Stomach (tissue), 9 donors: Measurements from ENCODE around the gene LIMS2. TPM values are rescaled to one million over a fixed set of nuclear protein-coding genes. Genes with fewer than 3 reads are reported as not detected.

Experiments used
- DNase-seq, 2 donors: peaks; one replicate each; pipeline versions ENCODE4 v3.0.0 to v3.0.0-alpha.2; 2013 to 2019
- H3K27ac ChIP-seq, 5 donors: fragments of 200-600 bp in 4 of 5; sonication (generic) in 4 of 5; one replicate each; pipeline ENCODE4 v1.5.1; 2013 to 2019; ENCODE audit warnings: mild to moderate bottlenecking in 1 of 5, moderate library complexity in 1 of 5
- H3K27me3 ChIP-seq, 3 donors: fragments of 200-600 bp; sonication (generic); one replicate each; pipeline ENCODE4 v1.5.1; 2017 to 2019; ENCODE audit warnings: mixed run types in 1 of 3
- H3K36me3 ChIP-seq, 4 donors: fragments of 200-600 bp; sonication (generic); 1 replicate in 3 of 4; 2 replicates in 1 of 4; pipeline ENCODE4 v1.5.1; 2016 to 2019
- H3K4me1 ChIP-seq, 4 donors: fragments of 200-600 bp; sonication (generic); one replicate each; pipeline ENCODE4 v1.5.1; 2016 to 2019
- H3K4me3 ChIP-seq, 4 donors: fragments of 200-600 bp; sonication (generic) in 3 of 4; one replicate each; pipeline ENCODE4 v1.5.1; 2016 to 2019; ENCODE audit warnings: mild to moderate bottlenecking in 1 of 4
- H3K9me3 ChIP-seq, 4 donors: fragments of 200-600 bp; sonication (generic); one replicate each; pipeline ENCODE4 v1.5.1; 2016 to 2019
- CTCF ChIP-seq, 7 experiments: fragments of 450-650 bp in 4 of 7; fragments of 200-600 bp in 3 of 7; sonication (generic) in 3 of 7; IDR thresholded peaks; one replicate each; pipeline ENCODE4 v1.5.1; 2016 to 2019; ENCODE audit warnings: antibody characterized with exemption in 7 of 7, control low read depth in 2 of 7, mild to moderate bottlenecking in 1 of 7
- EP300 ChIP-seq: sonication (generic); formaldehyde crosslinking; IDR thresholded peaks from one replicate; pipeline ENCODE4 v1.6.1; 2017; ENCODE audit warnings: antibody characterized with exemption
- POLR2A ChIP-seq, 4 donors: fragments of 450-650 bp; IDR thresholded peaks; one replicate each; pipeline ENCODE4 v1.6.1; 2016; ENCODE audit warnings: antibody characterized with exemption in 4 of 4, control low read depth in 2 of 4, mild to moderate bottlenecking in 1 of 4, moderate library complexity in 1 of 4
- POLR2AphosphoS5 ChIP-seq, 3 donors: sonication (generic); formaldehyde crosslinking; IDR thresholded peaks; one replicate each; pipeline ENCODE4 v1.6.1; 2016; ENCODE audit warnings: antibody characterized with exemption in 3 of 3
- WGBS, 5 donors: extraction: QIAGEN DNeasy Blood & Tissue Kit in 3 of 5; methylation state at CpG; one replicate each; pipeline versions ENCODE4 v1.1.5 to v1.1.7; 2013 to 2018; 5-methylcytosine and 5-hydroxymethylcytosine counted together
- intact Hi-C: fragments of 100-400 bp; cut with DNase I; formaldehyde crosslinking; loops from one replicate; pipeline ENCODE4 v1.15.1; 2023; ENCODE audit warnings: low total_unique reads
- polyA plus RNA-seq, 3 donors: library from polyadenylated mRNA; stranded (reverse); fragments of 200-250 nt; gene quantifications; one replicate each; pipeline ENCODE4 v1.2.3, GENCODE V29; 2013
- total RNA-seq, 5 donors: library from RNA; depleted of rRNA; stranded (reverse); fragments of >200 nt; gene quantifications; one replicate each; pipeline versions ENCODE4 v1.1.0 to v1.2.3, GENCODE V29; 2014 to 2016
- donor health status: healthy with polysubstance abuse.
- donor health status: Bipolar disorder and iron deficiency.
- donor health status: healthy.

Gene LIMS2
- total and polyA plus RNA-seq, 8 donors = 30.3 to 94.1 (median 59.5) TPM

GRCh38 chr2:127721311-127721977 lies 46.1 kb upstream of the LIMS2 start:
- H3K4me1 ChIP-seq = no peaks in the 10 kb centered on the region
- WGBS, 5 donors = 92 to 96% (median 94%) methylated on average over 6 of the region's 6 CpGs
- intact Hi-C loops = no loop called here
- H3K36me3 ChIP-seq = peaks cover 34 to 81% (median 78%) of the 10 kb centered on the region in 4 donors
- H3K27ac ChIP-seq = no peak overlapping the region
- no peaks in the 10 kb centered on the region for H3K9me3 ChIP-seq
- H3K4me3 ChIP-seq = no peak overlapping the region
- DNase-seq = no peak
- TF ChIP-seq POLR2AphosphoS5 (IDR thresholded peaks at IDR 0.05) (no peak), EP300 (no peak), CTCF (IDR thresholded peaks at IDR 0.05) (no peak), POLR2A (IDR thresholded peaks at IDR 0.05) (no peak)
- H3K27me3 ChIP-seq = no peaks in the 10 kb centered on the region

GRCh38 chr2:127719301-127720218 lies 44.2 kb upstream of the LIMS2 start:
- WGBS, 5 donors = 95 to 98% (median 96%) methylated on average over 7 to 13 of the region's 13 CpGs
- Histone ChIP-seq H3K9me3 (no peaks in the 10 kb centered on the region), H3K27me3 (no peaks in the 10 kb centered on the region), H3K27ac (no peak overlapping the region), H3K4me3 (no peak overlapping the region), H3K36me3 (peaks cover 34 to 92% (median 87%) of the 10 kb centered on the region in 4 donors), H3K4me1 (no peaks in the 10 kb centered on the region)
- TF ChIP-seq CTCF (IDR thresholded peaks at IDR 0.05) (no peak), EP300 (no peak), POLR2A (IDR thresholded peaks at IDR 0.05) (no peak), POLR2AphosphoS5 (IDR thresholded peaks at IDR 0.05) (no peak)
- DNase-seq = no peak
- intact Hi-C loops = no loop called here

GRCh38 chr2:127718271-127718670 lies 42.9 kb upstream of the LIMS2 start:
- WGBS, 5 donors = 95 to 99% (median 99%) methylated on average over 4 of the region's 4 CpGs
- no peaks in the 10 kb centered on the region for H3K4me1 ChIP-seq
- intact Hi-C loops = no loop called here
- TF ChIP-seq POLR2A (IDR thresholded peaks at IDR 0.05) = no peak
- TF ChIP-seq CTCF (IDR thresholded peaks at IDR 0.05) = no peak
- TF ChIP-seq POLR2AphosphoS5 (IDR thresholded peaks at IDR 0.05) = no peak
- no peak for TF ChIP-seq EP300
- no peaks in the 10 kb centered on the region for H3K9me3 ChIP-seq
- peaks cover 34 to 91% (median 86%) of the 10 kb centered on the region in 4 donors for H3K36me3 ChIP-seq
- no peaks in the 10 kb centered on the region for H3K27me3 ChIP-seq
- H3K27ac ChIP-seq = no peak overlapping the region
- no peak for DNase-seq
- H3K4me3 ChIP-seq = no peak overlapping the region

GRCh38 chr2:127715778-127716449 lies 40.6 kb upstream of the LIMS2 start:
- DNase-seq = no peak
- 91 to 95% (median 93%) methylated on average over 14 of the region's 14 CpGs for WGBS, 5 donors
- no peak overlapping the region for H3K27ac ChIP-seq
- H3K36me3 ChIP-seq = peaks cover 24 to 77% (median 69%) of the 10 kb centered on the region in 4 donors
- TF ChIP-seq POLR2AphosphoS5 (IDR thresholded peaks at IDR 0.05) = no peak
- no peak for TF ChIP-seq CTCF (IDR thresholded peaks at IDR 0.05)
- no peak for TF ChIP-seq POLR2A (IDR thresholded peaks at IDR 0.05)
- no peak for TF ChIP-seq EP300
- H3K4me3 ChIP-seq = no peak overlapping the region
- no peaks in the 10 kb centered on the region for H3K4me1 ChIP-seq
- H3K27me3 ChIP-seq = no peaks in the 10 kb centered on the region
- intact Hi-C loops = no loop called here
- H3K9me3 ChIP-seq = no peaks in the 10 kb centered on the region
